PC-3 (cell line): ENCODE results near the gene GUCA2B.

Experiments
- EZH2 ChIP-seq: fragments of 300-600 bp; sonication (generic); IDR thresholded peaks from one replicate; pipeline ENCODE4 v1.6.1; 2017; ENCODE audit warnings: antibody characterized with exemption, mild to moderate bottlenecking, low read length; ENCODE audit not compliant: unreplicated experiment
- EZH2phosphoT487 ChIP-seq: fragments of 300-600 bp; sonication (generic); IDR thresholded peaks from 2 replicates; pipeline ENCODE4 v1.6.1; 2018; ENCODE audit warnings: mild to moderate bottlenecking, antibody characterized with exemption, low read length, borderline replicate concordance
- TF ChIP-seq, protein P1 (sequence below): fragments of 300-600 bp; sonication (generic); conservative IDR thresholded peaks from 2 replicates; pipeline ENCODE4 v1.5.1; 2017; ENCODE audit warnings: antibody characterized with exemption, low read depth, mild to moderate bottlenecking, low read length

DNA sequence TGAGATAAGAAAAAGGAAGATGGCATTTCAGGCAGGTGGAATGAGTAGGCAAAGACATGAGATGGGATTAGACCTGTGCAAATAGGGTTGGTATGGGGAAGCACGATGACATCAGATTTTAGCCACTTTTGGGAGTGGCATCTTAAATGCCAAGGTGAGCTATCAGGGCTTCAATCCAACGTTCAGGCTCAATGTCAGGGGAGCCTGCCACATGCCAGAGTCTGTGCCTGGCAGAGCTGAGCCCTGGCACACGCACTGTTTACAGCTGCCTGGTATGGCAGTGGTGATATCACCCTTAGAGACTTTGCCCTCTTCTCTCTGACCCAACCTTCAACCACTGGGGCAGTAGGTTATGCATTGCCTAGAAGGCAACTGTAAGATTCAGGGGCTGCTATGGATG, 1.1 kb upstream of the GUCA2B start:
- TF ChIP-seq, protein P1, sequence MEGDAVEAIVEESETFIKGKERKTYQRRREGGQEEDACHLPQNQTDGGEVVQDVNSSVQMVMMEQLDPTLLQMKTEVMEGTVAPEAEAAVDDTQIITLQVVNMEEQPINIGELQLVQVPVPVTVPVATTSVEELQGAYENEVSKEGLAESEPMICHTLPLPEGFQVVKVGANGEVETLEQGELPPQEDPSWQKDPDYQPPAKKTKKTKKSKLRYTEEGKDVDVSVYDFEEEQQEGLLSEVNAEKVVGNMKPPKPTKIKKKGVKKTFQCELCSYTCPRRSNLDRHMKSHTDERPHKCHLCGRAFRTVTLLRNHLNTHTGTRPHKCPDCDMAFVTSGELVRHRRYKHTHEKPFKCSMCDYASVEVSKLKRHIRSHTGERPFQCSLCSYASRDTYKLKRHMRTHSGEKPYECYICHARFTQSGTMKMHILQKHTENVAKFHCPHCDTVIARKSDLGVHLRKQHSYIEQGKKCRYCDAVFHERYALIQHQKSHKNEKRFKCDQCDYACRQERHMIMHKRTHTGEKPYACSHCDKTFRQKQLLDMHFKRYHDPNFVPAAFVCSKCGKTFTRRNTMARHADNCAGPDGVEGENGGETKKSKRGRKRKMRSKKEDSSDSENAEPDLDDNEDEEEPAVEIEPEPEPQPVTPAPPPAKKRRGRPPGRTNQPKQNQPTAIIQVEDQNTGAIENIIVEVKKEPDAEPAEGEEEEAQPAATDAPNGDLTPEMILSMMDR, result no peak
- no peak for TF ChIP-seq EZH2phosphoT487
- TF ChIP-seq EZH2, result no peak
